H1 (cell line): ENCODE measurements around the gene DNAJC6. TPM values are rescaled to one million over a fixed set of nuclear protein-coding genes. Genes with fewer than 3 reads are reported as not detected.

Experiments
- CTCF ChIA-PET: fragments of 300-600 bp; sonication (Branson Sonifier 250); formaldehyde crosslinking; loops from one replicate; lab custom pipeline; 2021; ENCODE audit not compliant: partially characterized antibody; lab: Charles Lee
- POLR2A ChIA-PET: fragments of 300-600 bp; sonication (Branson Sonifier 250); formaldehyde crosslinking; loops from one replicate; lab custom pipeline; 2021; ENCODE audit warnings: inconsistent platforms; ENCODE audit not compliant: partially characterized antibody; lab: Charles Lee
- DNase-seq, 2 experiments: peaks; one replicate each; pipeline versions ENCODE4 v3.0.0 to v3.0.0-alpha.2; 2010 to 2022; ENCODE audit warnings: low spot score in 2 of 2, low read depth in 1 of 2, mixed read lengths in 1 of 2
- FAIRE-seq: peaks from 2 replicates; lab custom pipeline; 2011; peaks lifted over from hg19 to GRCh38; lab: Jason Lieb, UNC
- H2AFZ ChIP-seq: 2 replicates; pipeline ENCODE4 v1.8.1; 2012; ENCODE audit warnings: low read length, inconsistent platforms
- H2AK5ac ChIP-seq: 2 replicates; pipeline ENCODE4 v1.6.1; 2013; ENCODE audit warnings: low read depth, low read length
- H2BK120ac ChIP-seq: replicated peaks from 2 replicates; pipeline ENCODE3; 2013; ENCODE audit warnings: low read depth, low read length, inconsistent platforms
- H2BK12ac ChIP-seq: 2 replicates; pipeline ENCODE4 v1.6.1; 2013; ENCODE audit warnings: low read depth, low read length
- H2BK15ac ChIP-seq: 2 replicates; pipeline ENCODE4 v1.6.1; 2013; ENCODE audit warnings: low read length
- H2BK20ac ChIP-seq: 2 replicates; pipeline ENCODE4 v1.6.1; 2013; ENCODE audit warnings: low read length
- H2BK5ac ChIP-seq: 2 replicates; pipeline ENCODE4 v1.6.1; 2013; ENCODE audit warnings: low read depth, low read length
- H3K14ac ChIP-seq: 2 replicates; pipeline ENCODE4 v1.6.1; 2013; ENCODE audit warnings: inconsistent platforms; ENCODE audit not compliant: insufficient read length
- H3K18ac ChIP-seq: 2 replicates; pipeline ENCODE4 v1.6.1; 2013; ENCODE audit warnings: low read length; ENCODE audit errors: extremely low read depth
- H3K23ac ChIP-seq: 2 replicates; pipeline ENCODE4 v1.6.1; 2013; ENCODE audit warnings: inconsistent platforms; ENCODE audit not compliant: insufficient read length
- H3K23me2 ChIP-seq: 2 replicates; pipeline ENCODE4 v1.6.1; 2013; ENCODE audit warnings: low read depth, low read length
- H3K27ac ChIP-seq: 2 replicates; pipeline ENCODE4 v1.6.1; 2011; ENCODE audit warnings: low read depth, low read length, inconsistent platforms
- H3K27me3 ChIP-seq, 4 experiments: replicated peaks in 1 of 4; 1 replicate in 1 of 4; 2 replicates in 3 of 4; pipeline versions ENCODE4 v1.6.1 to v1.8.1; 2011 to 2013; ENCODE audit warnings: low read length in 3 of 4, mild to moderate bottlenecking in 3 of 4, inconsistent platforms in 2 of 4, mixed read lengths in 2 of 4, moderate library complexity in 1 of 4; ENCODE audit not compliant: control insufficient read depth in 3 of 4, insufficient read depth in 3 of 4; ENCODE audit errors: extremely low read depth in 1 of 4
- H3K36me3 ChIP-seq, 4 experiments: 2 replicates each; pipeline versions ENCODE4 v1.6.1 to v1.8.1; 2011 to 2013; ENCODE audit warnings: mild to moderate bottlenecking in 4 of 4, low read length in 3 of 4, moderate library complexity in 2 of 4, control low read depth in 1 of 4, inconsistent platforms in 1 of 4; ENCODE audit not compliant: insufficient read depth in 4 of 4, control insufficient read depth in 2 of 4
- H3K4ac ChIP-seq: replicated peaks from 2 replicates; pipeline ENCODE3; 2013; ENCODE audit warnings: low read length, low read depth, mixed read lengths, inconsistent platforms; ENCODE audit not compliant: insufficient read length
- H3K4me1 ChIP-seq, 4 experiments: replicated peaks in 1 of 4; 1 replicate in 1 of 4; 2 replicates in 3 of 4; pipeline versions ENCODE4 v1.6.1 to v1.8.1; 2011 to 2013; ENCODE audit warnings: low read length in 3 of 4, inconsistent platforms in 2 of 4, mixed read lengths in 1 of 4; ENCODE audit not compliant: insufficient read depth in 4 of 4, control insufficient read depth in 3 of 4
- H3K4me2 ChIP-seq, 2 experiments: 2 replicates each; pipeline versions ENCODE4 v1.6.1 to v1.8.1; 2011 to 2013; ENCODE audit warnings: low read depth in 2 of 2, low read length in 2 of 2, control low read depth in 1 of 2, inconsistent platforms in 1 of 2, mild to moderate bottlenecking in 1 of 2; ENCODE audit not compliant: insufficient read depth in 1 of 2
- H3K4me3 ChIP-seq, 4 experiments: fragments of 200-600, 300-600 bp in 1 of 4; sonication (generic), shearing (Covaris generic), sonication (Bioruptor Twin) in 1 of 4; 2 replicates each; pipeline versions ENCODE4 v1.5.1 to v1.8.1; 2011 to 2016; ENCODE audit warnings: low read length in 4 of 4, low read depth in 3 of 4, control low read depth in 2 of 4, inconsistent platforms in 2 of 4, mild to moderate bottlenecking in 2 of 4, mixed read lengths in 1 of 4, moderate library complexity in 1 of 4; ENCODE audit not compliant: insufficient read depth in 2 of 4; ENCODE audit errors: extremely low read depth in 1 of 4
- H3K56ac ChIP-seq: replicated peaks from 2 replicates; pipeline ENCODE3; 2013; ENCODE audit warnings: low read depth, mild to moderate bottlenecking, mixed read lengths, low read length, inconsistent platforms; ENCODE audit not compliant: insufficient read length
- H3K79me1 ChIP-seq: 2 replicates; pipeline ENCODE4 v1.6.1; 2013; ENCODE audit warnings: low read depth, low read length, control low read depth
- H3K79me2 ChIP-seq, 2 experiments: 2 replicates each; pipeline versions ENCODE4 v1.6.1 to v1.8.1; 2012 to 2013; ENCODE audit warnings: low read length in 2 of 2, mild to moderate bottlenecking in 2 of 2, inconsistent platforms in 1 of 2; ENCODE audit not compliant: insufficient read depth in 2 of 2, control insufficient read depth in 1 of 2
- H3K9ac ChIP-seq, 4 experiments: replicated peaks in 1 of 4; 1 replicate in 1 of 4; 2 replicates in 3 of 4; pipeline versions ENCODE4 v1.6.1 to v1.8.1; 2011 to 2013; ENCODE audit warnings: low read depth in 3 of 4, low read length in 3 of 4, control low read depth in 2 of 4, mild to moderate bottlenecking in 2 of 4, moderate library complexity in 2 of 4, inconsistent platforms in 1 of 4; ENCODE audit errors: extremely low read depth in 1 of 4
- H3K9me3 ChIP-seq, 2 experiments: 2 replicates each; pipeline versions ENCODE4 v1.6.1 to v1.8.1; 2012 to 2013; ENCODE audit warnings: mild to moderate bottlenecking in 2 of 2, moderate library complexity in 2 of 2, control low read depth in 1 of 2, inconsistent platforms in 1 of 2, low read depth in 1 of 2, low read length in 1 of 2, mixed read lengths in 1 of 2; ENCODE audit not compliant: insufficient read depth in 2 of 2
- H4K20me1 ChIP-seq, 2 experiments: replicated peaks in 1 of 2; 2 replicates each; pipeline versions ENCODE3 to v1.8.1; 2011 to 2013; ENCODE audit warnings: inconsistent platforms in 2 of 2, low read length in 2 of 2, mild to moderate bottlenecking in 1 of 2; ENCODE audit not compliant: insufficient read depth in 2 of 2, control insufficient read depth in 1 of 2
- H4K5ac ChIP-seq: 2 replicates; pipeline ENCODE4 v1.6.1; 2013; ENCODE audit warnings: low read length, low read depth, mixed read lengths, inconsistent platforms; ENCODE audit not compliant: insufficient read length
- H4K8ac ChIP-seq: 2 replicates; pipeline ENCODE4 v1.8.0; 2013; ENCODE audit warnings: mild to moderate bottlenecking, moderate library complexity, low read length, inconsistent platforms; ENCODE audit not compliant: insufficient read depth; ENCODE audit errors: extremely low read depth
- H4K91ac ChIP-seq: replicated peaks from 2 replicates; pipeline ENCODE3; 2013; ENCODE audit warnings: low read length, mixed read lengths, inconsistent platforms; ENCODE audit not compliant: insufficient read length
- BRCA1 ChIP-seq: IDR thresholded peaks from 2 replicates; pipeline ENCODE4 v1.6.1; 2012; ENCODE audit warnings: low read depth, low read length, improper control_type of control experiment
- CBX8 ChIP-seq: fragments of 300-800, 300-1000 bp; sonication (generic); IDR thresholded peaks from 2 replicates; pipeline ENCODE4 v1.7.1; 2016; ENCODE audit warnings: low read depth, low read length, borderline replicate concordance
- CHD2 ChIP-seq: IDR thresholded peaks from 2 replicates; pipeline ENCODE4 v1.6.1; 2012; ENCODE audit warnings: low read length, improper control_type of control experiment
- EGR1 ChIP-seq: IDR thresholded peaks from 2 replicates; pipeline ENCODE4 v1.6.1; 2011; ENCODE audit warnings: low read depth, low read length, borderline replicate concordance
- EP300 ChIP-seq, 2 experiments: IDR thresholded peaks; 1 replicate in 1 of 2; 2 replicates in 1 of 2; pipeline ENCODE4 v1.6.1; 2011 to 2012; ENCODE audit warnings: low read depth in 2 of 2, low read length in 2 of 2, mild to moderate bottlenecking in 2 of 2, borderline replicate concordance in 1 of 2, inconsistent platforms in 1 of 2, moderate library complexity in 1 of 2
- JUN ChIP-seq: IDR thresholded peaks from 2 replicates; pipeline ENCODE4 v1.6.1; 2011; ENCODE audit warnings: low read depth, mild to moderate bottlenecking, improper control_type of control experiment, low read length
- KDM1A ChIP-seq: fragments of 200-600, 300-600 bp; sonication (generic); IDR thresholded peaks from 2 replicates; pipeline ENCODE4 v1.7.1; 2016; ENCODE audit warnings: mild to moderate bottlenecking, low read length, borderline replicate concordance
- RNF2 ChIP-seq: fragments of 200-900, 300-1000 bp; sonication (generic); IDR thresholded peaks from 2 replicates; pipeline ENCODE4 v1.7.1; 2016; ENCODE audit warnings: borderline replicate concordance, low read depth, mild to moderate bottlenecking, antibody characterized with exemption, low read length; ENCODE audit not compliant: poor library complexity, severe bottlenecking; ENCODE audit errors: missing control alignments
- ZNF274 ChIP-seq: IDR thresholded peaks from 2 replicates; pipeline ENCODE4 v1.7.0; 2012; ENCODE audit warnings: low read length, borderline replicate concordance; ENCODE audit errors: extremely low read depth
- WGBS, 2 experiments: shearing (Covaris generic) in 1 of 2; methylation state at CpG; one replicate each; pipeline versions ENCODE4 v1.1.6 to v1.1.7; 2013 to 2015; ENCODE audit warnings: low lambda C conversion rate in 2 of 2, mixed read lengths in 2 of 2, inconsistent platforms in 1 of 2, low coverage in 1 of 2, missing lambda C conversion rate in 1 of 2; ENCODE audit not compliant: insufficient replicate concordance in 2 of 2, insufficient coverage in 1 of 2, insufficient read length in 1 of 2; ENCODE audit errors: extremely low coverage in 1 of 2, missing lambda C conversion rate in 1 of 2; 5-methylcytosine and 5-hydroxymethylcytosine counted together
- polyA plus RNA-seq, 7 experiments: library from polyadenylated mRNA; depleted of rRNA in 3 of 7; stranded (reverse) in 5 of 7; unstranded in 2 of 7; fragments of >200 nt in 5 of 7; fragments of 200-250 nt in 2 of 7; gene quantifications; 1 replicate in 5 of 7; 2 replicates in 1 of 7; 4 replicates in 1 of 7; pipeline versions ENCODE4 v1.2.1 to v1.2.3, GENCODE V29; 2011 to 2013; ENCODE audit warnings: missing spikeins in 2 of 7, mixed read lengths in 2 of 7
- total RNA-seq: library from RNA; stranded (reverse); fragmentation: NEBNext Ultra II Directional; extraction: Animal tissue kit (Norgen Biotek cat#: 25700); gene quantifications from 2 replicates; pipeline ENCODE4 v1.2.1, GENCODE V29; 2021

DNAJC6 gene
- total and polyA plus RNA-seq, 2 of the 8 experiments (the other 6 are each of a cell fraction or from before 2014, with no cell fraction given), result 1.6 to 3.0 TPM

- POLR2A ChIA-PET, result no interaction called here
- H3K27me3 ChIP-seq, result no peaks in the 10 kb centered on the region
- no peak overlapping the region for H3K4me2 ChIP-seq
- H2BK120ac ChIP-seq, result no peak overlapping the region
- H4K20me1 ChIP-seq, result no peaks in the 10 kb centered on the region
- no peak overlapping the region for H2AFZ ChIP-seq
- H3K18ac ChIP-seq, result no peak overlapping the region
- no peak overlapping the region for H3K14ac ChIP-seq
- no peak overlapping the region for H3K27ac ChIP-seq
- H2BK15ac ChIP-seq, result no peak overlapping the region
- H2BK12ac ChIP-seq, result no peak overlapping the region
- H4K8ac ChIP-seq, result no peak overlapping the region
- no peak overlapping the region for H2BK5ac ChIP-seq
- no peak overlapping the region for H2BK20ac ChIP-seq
- CTCF ChIA-PET, result no interaction called here
- no peaks in the 10 kb centered on the region for H3K79me1 ChIP-seq
- no peak overlapping the region for H4K91ac ChIP-seq
- no peak for DNase-seq
- TF ChIP-seq ZNF274 (no peak), KDM1A (no peak), RNF2 (no peak), CHD2 (no peak), EGR1 (no peak), JUN (no peak), CBX8 (no peak), EP300 (IDR thresholded peaks at IDR 0.05; ENCODE audit: borderline replicate concordance in 1 of 2, low read depth in 2 of 2, low read length in 2 of 2) (no peak), BRCA1 (no peak)
- 93% methylated on average over 2 of the region's 2 CpGs; no CpG with 5 or more reads in 1 of the 2 experiments for WGBS, 2 experiments
- H3K4ac ChIP-seq, result no peak overlapping the region
- no peak overlapping the region for H4K5ac ChIP-seq
- H2AK5ac ChIP-seq, result no peak overlapping the region
- H3K9ac ChIP-seq, result no peak overlapping the region
- no peaks in the 10 kb centered on the region for H3K79me2 ChIP-seq
- H3K36me3 ChIP-seq, result no peaks in the 10 kb centered on the region
- no peaks in the 10 kb centered on the region; a peak in 1 of 4 replicates for H3K9me3 ChIP-seq
- H3K4me1 ChIP-seq, result no peaks in the 10 kb centered on the region
- FAIRE-seq, result no peak
- H3K23me2 ChIP-seq, result no peaks in the 10 kb centered on the region
- H3K4me3 ChIP-seq, result no peak overlapping the region
- no peak overlapping the region for H3K23ac ChIP-seq
- no peak overlapping the region for H3K56ac ChIP-seq
Observed at GRCh38 chr1:65334081-65334480, 24.7 kb downstream of the DNAJC6 start.
